GM23248 (cell line): Measurements from ENCODE around the gene ZNF80.

Experiments used
- EZH2 ChIP-seq: fragments of 200-600 bp; sonication (generic); IDR thresholded peaks from 2 replicates; pipeline ENCODE4 v1.6.1; 2018; ENCODE audit warnings: antibody characterized with exemption, mild to moderate bottlenecking; ENCODE audit not compliant: insufficient read depth, poor library complexity, severe bottlenecking
- EZH2phosphoT487 ChIP-seq: fragments of 200-600 bp; sonication (generic); IDR thresholded peaks from 2 replicates; pipeline ENCODE4 v1.6.1; 2018; ENCODE audit warnings: antibody characterized with exemption, moderate library complexity, mild to moderate bottlenecking, low read depth; ENCODE audit not compliant: insufficient read depth

DNA sequence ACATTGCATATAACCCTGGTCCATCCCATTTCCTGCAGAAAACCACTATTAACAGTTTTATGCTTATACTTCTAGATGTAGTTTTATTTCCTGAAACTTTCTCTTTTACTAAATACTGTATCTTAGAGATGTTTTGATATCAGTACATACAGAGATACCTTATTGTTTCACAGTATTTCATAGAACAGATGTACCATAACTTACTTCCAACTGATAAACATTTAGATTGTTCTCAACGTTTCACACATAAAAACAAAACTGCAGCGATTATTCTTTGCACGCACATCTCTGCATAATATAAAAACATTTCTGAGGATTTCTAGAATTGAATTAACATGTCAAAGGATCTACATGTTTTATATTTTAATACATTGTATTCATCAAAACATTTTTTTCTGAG, 2.6 kb downstream of the ZNF80 start:
- TF ChIP-seq EZH2 (no peak), EZH2phosphoT487 (no peak)
